Loucy (cell line): ENCODE data around the gene NHLH1.

Source experiments
- H2AFZ ChIP-seq: fragments of 200-600 bp; sonication (generic); 2 replicates; pipeline ENCODE4 v1.6.0; 2016; ENCODE audit warnings: antibody characterized with exemption, mild to moderate bottlenecking, low read length, moderate library complexity
- H3F3A ChIP-seq: fragments of 200-600 bp; 2 replicates; pipeline ENCODE4 v1.6.0; 2016; ENCODE audit warnings: antibody characterized with exemption, low read depth, mild to moderate bottlenecking
- H3K27me3 ChIP-seq: fragments of 200-600 bp; sonication (generic); 2 replicates; pipeline ENCODE4 v1.6.1; 2014; ENCODE audit warnings: low read length, mild to moderate bottlenecking; ENCODE audit not compliant: insufficient read depth, poor library complexity, severe bottlenecking
- H3K36me3 ChIP-seq: fragments of 200-600 bp; sonication (generic); 2 replicates; pipeline ENCODE4 v1.6.1; 2016; ENCODE audit warnings: low read length; ENCODE audit not compliant: insufficient read depth
- H3K4me1 ChIP-seq: fragments of 200-600 bp; sonication (generic); 2 replicates; pipeline ENCODE4 v1.5.1; 2014; ENCODE audit warnings: low read length, mild to moderate bottlenecking; ENCODE audit not compliant: insufficient read depth, poor library complexity, severe bottlenecking
- H3K4me2 ChIP-seq: fragments of 200-600 bp; sonication (generic); 2 replicates; pipeline ENCODE4 v1.6.0; 2014; ENCODE audit warnings: antibody characterized with exemption, low read length, low read depth, mild to moderate bottlenecking; ENCODE audit not compliant: poor library complexity, severe bottlenecking
- H3K4me3 ChIP-seq: fragments of 200-600 bp; sonication (generic); 2 replicates; pipeline ENCODE4 v1.5.1; 2014; ENCODE audit warnings: low read length, mild to moderate bottlenecking, mixed read lengths; ENCODE audit not compliant: poor library complexity, severe bottlenecking
- H3K79me2 ChIP-seq: fragments of 200-600 bp; sonication (generic); 2 replicates; pipeline ENCODE4 v1.6.1; 2014; ENCODE audit warnings: low read length; ENCODE audit not compliant: insufficient read depth
- H3K9ac ChIP-seq: fragments of 200-600 bp; sonication (generic); 2 replicates; pipeline ENCODE4 v1.6.0; 2014; ENCODE audit warnings: mild to moderate bottlenecking, low read depth, low read length, moderate library complexity; ENCODE audit not compliant: poor library complexity, severe bottlenecking
- H3K9me2 ChIP-seq: fragments of 200-600 bp; sonication (generic); replicated peaks from 2 replicates; pipeline ENCODE4 v1.6.1; 2016; ENCODE audit warnings: low read depth, low read length, mixed read lengths
- H3K9me3 ChIP-seq: fragments of 200-600 bp; sonication (generic); 2 replicates; pipeline ENCODE4 v1.6.1; 2014; ENCODE audit warnings: mild to moderate bottlenecking, antibody characterized with exemption, low read length, low read depth; ENCODE audit not compliant: insufficient read depth
- H4K20me1 ChIP-seq: fragments of 200-600 bp; sonication (generic); 2 replicates; pipeline ENCODE4 v1.6.0; 2014; ENCODE audit warnings: antibody characterized with exemption, low read length, mild to moderate bottlenecking; ENCODE audit not compliant: insufficient read depth, poor library complexity, severe bottlenecking
- EZH2phosphoT487 ChIP-seq: fragments of 200-600 bp; IDR thresholded peaks from 2 replicates; pipeline ENCODE4 v1.6.1; 2018; ENCODE audit warnings: antibody characterized with exemption, mild to moderate bottlenecking, moderate library complexity, borderline replicate concordance
- TF ChIP-seq, protein P1 (sequence below): fragments of 200-600 bp; sonication (generic); conservative IDR thresholded peaks from 2 replicates; pipeline ENCODE4 v1.5.1; 2014; ENCODE audit warnings: mild to moderate bottlenecking, antibody characterized with exemption, low read length

Gene NHLH1

DNA sequence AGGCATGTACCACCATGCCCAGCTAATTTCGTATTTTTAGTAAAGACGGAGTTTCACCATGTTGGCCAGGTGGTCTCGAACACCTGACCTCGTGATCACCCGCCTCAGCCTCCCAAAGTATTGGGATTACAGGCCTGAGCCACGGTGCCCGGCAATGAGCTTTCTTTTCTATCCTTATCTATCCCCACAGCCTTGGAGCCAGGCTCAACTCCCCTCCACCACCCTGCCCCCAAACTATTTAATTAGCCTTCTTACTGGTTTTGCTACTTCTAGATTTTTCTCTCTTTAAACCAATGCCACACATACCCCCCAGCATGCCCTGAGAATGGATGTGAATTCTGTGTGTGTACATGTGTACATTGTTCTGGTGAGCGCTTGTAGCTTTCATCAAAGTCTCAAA lies 27.8 kb downstream of the NHLH1 start:
- H3K9me2 ChIP-seq = no peaks in the 10 kb centered on the region
- no peaks in the 10 kb centered on the region for H3F3A ChIP-seq
- no peak overlapping the region for H2AFZ ChIP-seq
- peaks cover 8% of the 10 kb centered on the region for H3K27me3 ChIP-seq
- peaks cover 4% of the 10 kb centered on the region for H3K4me1 ChIP-seq
- no peak overlapping the region for H3K9ac ChIP-seq
- TF ChIP-seq, protein P1, sequence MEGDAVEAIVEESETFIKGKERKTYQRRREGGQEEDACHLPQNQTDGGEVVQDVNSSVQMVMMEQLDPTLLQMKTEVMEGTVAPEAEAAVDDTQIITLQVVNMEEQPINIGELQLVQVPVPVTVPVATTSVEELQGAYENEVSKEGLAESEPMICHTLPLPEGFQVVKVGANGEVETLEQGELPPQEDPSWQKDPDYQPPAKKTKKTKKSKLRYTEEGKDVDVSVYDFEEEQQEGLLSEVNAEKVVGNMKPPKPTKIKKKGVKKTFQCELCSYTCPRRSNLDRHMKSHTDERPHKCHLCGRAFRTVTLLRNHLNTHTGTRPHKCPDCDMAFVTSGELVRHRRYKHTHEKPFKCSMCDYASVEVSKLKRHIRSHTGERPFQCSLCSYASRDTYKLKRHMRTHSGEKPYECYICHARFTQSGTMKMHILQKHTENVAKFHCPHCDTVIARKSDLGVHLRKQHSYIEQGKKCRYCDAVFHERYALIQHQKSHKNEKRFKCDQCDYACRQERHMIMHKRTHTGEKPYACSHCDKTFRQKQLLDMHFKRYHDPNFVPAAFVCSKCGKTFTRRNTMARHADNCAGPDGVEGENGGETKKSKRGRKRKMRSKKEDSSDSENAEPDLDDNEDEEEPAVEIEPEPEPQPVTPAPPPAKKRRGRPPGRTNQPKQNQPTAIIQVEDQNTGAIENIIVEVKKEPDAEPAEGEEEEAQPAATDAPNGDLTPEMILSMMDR = no peak
- TF ChIP-seq EZH2phosphoT487 = no peak
- no peaks in the 10 kb centered on the region for H3K9me3 ChIP-seq
- H3K79me2 ChIP-seq = no peaks in the 10 kb centered on the region
- no peak overlapping the region for H3K4me3 ChIP-seq
- H3K36me3 ChIP-seq = no peaks in the 10 kb centered on the region
- H3K4me2 ChIP-seq = no peak overlapping the region
- H4K20me1 ChIP-seq = no peaks in the 10 kb centered on the region

DNA sequence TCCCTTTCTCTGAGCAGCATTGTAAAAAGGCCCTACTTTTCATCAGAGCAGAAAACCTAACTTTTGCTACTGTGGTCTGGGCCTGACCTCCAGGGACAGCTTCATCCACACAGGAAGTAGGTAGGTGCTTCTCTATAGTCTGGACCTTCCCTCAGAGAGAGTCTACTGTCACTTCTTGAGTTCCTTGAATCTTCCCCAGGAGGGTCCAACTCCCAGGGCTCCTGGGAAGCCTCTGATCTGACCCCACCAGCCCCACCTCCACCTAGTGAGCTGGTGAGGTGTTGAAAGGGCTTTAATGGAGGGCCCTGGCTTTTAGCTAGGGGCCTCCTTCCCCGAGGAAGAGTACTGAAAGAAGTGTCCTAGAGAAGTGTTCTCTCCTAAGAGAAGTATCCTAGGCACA lies 30.8 kb downstream of the NHLH1 start:
- no peak for TF ChIP-seq EZH2phosphoT487
- TF ChIP-seq, protein P1 = no peak
- Histone ChIP-seq H3K27me3 (no peaks in the 10 kb centered on the region), H3F3A (no peaks in the 10 kb centered on the region), H3K36me3 (no peaks in the 10 kb centered on the region), H3K9ac (no peak overlapping the region), H3K4me3 (no peak overlapping the region), H4K20me1 (no peaks in the 10 kb centered on the region), H3K79me2 (no peaks in the 10 kb centered on the region), H3K9me3 (no peaks in the 10 kb centered on the region), H3K4me2 (no peak overlapping the region), H3K9me2 (no peaks in the 10 kb centered on the region), H3K4me1 (peaks cover 9% of the 10 kb centered on the region), H2AFZ (no peak overlapping the region)

DNA sequence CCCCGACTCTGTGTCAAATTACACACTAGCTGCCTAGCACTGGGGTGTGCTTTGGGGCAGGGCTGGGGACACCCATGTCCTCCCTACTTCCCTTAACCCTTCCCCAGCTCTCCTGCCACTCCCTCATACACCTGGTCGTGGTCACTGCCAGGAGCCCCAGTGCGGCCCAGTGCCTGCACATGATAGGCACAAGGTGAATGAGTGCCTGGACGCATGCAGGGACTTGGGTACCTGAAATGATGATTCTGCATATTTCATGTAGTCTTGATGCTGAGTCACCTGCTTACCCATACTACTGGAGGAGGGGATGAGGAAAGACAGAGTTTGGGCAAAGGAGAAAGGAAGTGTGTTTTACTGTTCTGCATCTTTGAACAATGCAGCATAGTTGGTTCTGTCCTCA lies 32.0 kb downstream of the NHLH1 start:
- no peaks in the 10 kb centered on the region for H3F3A ChIP-seq
- H3K36me3 ChIP-seq = no peaks in the 10 kb centered on the region
- H4K20me1 ChIP-seq = no peaks in the 10 kb centered on the region
- no peak overlapping the region for H3K4me3 ChIP-seq
- no peak overlapping the region for H3K4me2 ChIP-seq
- H3K9me3 ChIP-seq = no peaks in the 10 kb centered on the region
- H3K9ac ChIP-seq = no peak overlapping the region
- no peaks in the 10 kb centered on the region for H3K9me2 ChIP-seq
- peaks cover 9% of the 10 kb centered on the region for H3K4me1 ChIP-seq
- no peak overlapping the region for H2AFZ ChIP-seq
- H3K79me2 ChIP-seq = no peaks in the 10 kb centered on the region
- no peaks in the 10 kb centered on the region for H3K27me3 ChIP-seq
- no peak for TF ChIP-seq EZH2phosphoT487
- TF ChIP-seq, protein P1 = no peak
